Stimulated activated memory B cell treated with anti-CD40 and anti-IgM and Interleukin-4, amounts not matched to agents 10 μg/mL and 1 μg/mL and 100 μg/mL, for 72 hours (primary cell): ENCODE measurements around the gene TMEM72.

ENCODE experiments used
- ATAC-seq: fragments of 150-1000 bp; cut with Tn5 transposase; 2 replicates; pipeline ENCODE4 v1.10.0; 2021
- H3K27ac Mint-ChIP-seq: one replicate; pipeline ENCODE4 v1.8.0; 2022; ENCODE audit warnings: mild to moderate bottlenecking, mixed read lengths
- H3K27me3 Mint-ChIP-seq: one replicate; pipeline ENCODE4 v1.8.0; 2022; ENCODE audit warnings: mixed read lengths
- H3K36me3 Mint-ChIP-seq: one replicate; pipeline ENCODE4 v1.8.0; 2022; ENCODE audit warnings: mixed read lengths
- H3K4me1 Mint-ChIP-seq: one replicate; pipeline ENCODE4 v1.8.0; 2022; ENCODE audit warnings: mixed read lengths
- H3K4me3 Mint-ChIP-seq: one replicate; pipeline ENCODE4 v1.8.0; 2022; ENCODE audit warnings: mild to moderate bottlenecking, moderate library complexity, mixed read lengths
- H3K9me3 Mint-ChIP-seq: one replicate; pipeline ENCODE4 v1.8.0; 2022; ENCODE audit warnings: mixed read lengths

TMEM72 gene

GRCh38 chr10:44882166-44882720 lies 28.9 kb upstream of the TMEM72 start:
- H3K9me3 Mint-ChIP-seq: no peaks in the 10 kb centered on the region
- ATAC-seq: no peak
- peaks cover 15% of the 10 kb centered on the region for H3K4me1 Mint-ChIP-seq
- no peak overlapping the region for H3K27ac Mint-ChIP-seq
- no peak overlapping the region for H3K4me3 Mint-ChIP-seq
- H3K36me3 Mint-ChIP-seq: no peaks in the 10 kb centered on the region
- H3K27me3 Mint-ChIP-seq: peaks cover 62% of the 10 kb centered on the region

DNA sequence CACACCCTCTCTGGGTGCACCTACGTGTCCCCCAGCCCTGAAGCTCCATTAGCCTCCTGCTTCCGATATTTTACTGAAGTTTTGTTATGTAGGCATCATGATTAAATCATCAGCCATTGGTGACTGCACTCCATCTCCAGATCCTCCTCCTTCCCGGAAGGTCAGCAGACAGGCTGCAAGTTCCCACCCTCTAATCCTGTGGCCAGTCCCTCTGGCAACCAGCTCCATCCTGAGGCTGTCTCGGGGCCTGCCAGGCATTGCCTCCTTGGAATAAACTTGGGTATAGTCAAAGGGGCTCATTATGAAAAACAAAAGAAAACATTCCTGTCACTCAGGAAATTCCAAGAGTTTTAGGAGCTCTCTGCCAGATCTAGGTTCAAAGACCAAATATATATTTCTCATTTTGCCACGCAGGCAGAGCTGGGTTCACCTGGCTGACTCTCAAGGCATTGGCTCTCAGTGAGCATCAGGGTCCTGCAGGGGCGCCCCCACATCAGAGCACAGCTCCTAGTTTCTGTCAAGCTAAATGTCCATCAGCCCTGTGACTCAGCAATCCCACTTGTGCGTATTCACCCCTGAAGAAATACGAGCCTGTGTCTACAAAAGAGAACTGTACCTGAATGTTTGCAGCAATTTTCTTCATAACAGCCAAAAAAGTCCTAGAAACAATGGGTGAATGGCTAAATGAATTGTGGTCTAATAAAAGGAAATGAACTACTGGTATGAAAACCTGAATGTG lies 27.4 kb upstream of the TMEM72 start:
- no peak overlapping the region for H3K4me3 Mint-ChIP-seq
- ATAC-seq: no peak
- H3K4me1 Mint-ChIP-seq: peaks cover 12% of the 10 kb centered on the region
- no peak overlapping the region for H3K27ac Mint-ChIP-seq
- H3K36me3 Mint-ChIP-seq: no peaks in the 10 kb centered on the region
- peaks cover 57% of the 10 kb centered on the region for H3K27me3 Mint-ChIP-seq
- no peaks in the 10 kb centered on the region for H3K9me3 Mint-ChIP-seq

GRCh38 chr10:44885710-44886109 lies 25.4 kb upstream of the TMEM72 start:
- Mint-ChIP-seq H3K4me1 (peaks cover 5% of the 10 kb centered on the region), H3K27me3 (peaks cover 37% of the 10 kb centered on the region), H3K27ac (no peak overlapping the region), H3K4me3 (no peak overlapping the region), H3K36me3 (no peaks in the 10 kb centered on the region), H3K9me3 (no peaks in the 10 kb centered on the region)
- peak; percentile 9 for ATAC-seq

DNA sequence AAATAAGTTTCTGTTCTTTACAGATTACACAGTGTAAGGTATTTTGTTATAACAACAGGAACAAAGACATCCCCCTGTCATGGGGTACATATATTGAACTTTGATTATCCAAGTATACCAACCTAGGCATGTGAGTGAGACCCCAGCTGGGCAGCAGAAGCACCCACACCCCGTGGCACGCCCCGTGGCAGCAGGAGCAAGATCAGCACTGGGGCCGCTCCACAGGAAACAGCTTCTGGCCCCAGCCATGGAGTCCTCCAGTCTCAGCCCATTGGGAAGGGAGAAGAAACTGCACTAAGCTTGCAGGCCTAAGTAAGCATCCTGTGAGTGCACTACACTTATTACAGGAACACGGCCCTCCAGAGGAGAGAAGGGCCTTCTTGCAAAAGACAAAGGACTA lies 24.2 kb upstream of the TMEM72 start:
- Mint-ChIP-seq H3K27me3 (peaks cover 30% of the 10 kb centered on the region), H3K27ac (no peak overlapping the region), H3K36me3 (no peaks in the 10 kb centered on the region), H3K4me3 (no peak overlapping the region), H3K9me3 (no peaks in the 10 kb centered on the region), H3K4me1 (no peaks in the 10 kb centered on the region)
- ATAC-seq: no peak

DNA sequence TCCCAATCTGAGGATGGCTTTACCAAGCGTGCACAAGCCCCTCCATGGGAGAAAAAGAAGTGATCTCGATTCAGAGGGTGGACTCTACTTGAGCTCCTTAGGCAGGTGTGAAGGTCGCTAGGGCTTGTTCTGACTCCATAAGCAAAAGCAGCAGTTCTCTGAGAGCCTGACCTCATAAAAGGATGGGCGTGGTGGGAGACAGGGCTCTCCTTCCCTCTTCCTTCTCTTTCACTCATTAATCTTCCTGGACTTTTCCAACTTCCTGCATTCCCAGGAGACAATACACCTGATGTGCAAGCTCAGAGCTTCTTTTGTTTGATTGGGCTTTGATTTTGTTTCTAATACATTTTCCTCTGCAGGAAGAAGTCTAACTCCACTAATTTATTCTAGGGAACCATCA lies 22.3 kb upstream of the TMEM72 start:
- ATAC-seq: no peak
- Mint-ChIP-seq H3K27ac (no peak overlapping the region), H3K4me1 (no peaks in the 10 kb centered on the region)

DNA sequence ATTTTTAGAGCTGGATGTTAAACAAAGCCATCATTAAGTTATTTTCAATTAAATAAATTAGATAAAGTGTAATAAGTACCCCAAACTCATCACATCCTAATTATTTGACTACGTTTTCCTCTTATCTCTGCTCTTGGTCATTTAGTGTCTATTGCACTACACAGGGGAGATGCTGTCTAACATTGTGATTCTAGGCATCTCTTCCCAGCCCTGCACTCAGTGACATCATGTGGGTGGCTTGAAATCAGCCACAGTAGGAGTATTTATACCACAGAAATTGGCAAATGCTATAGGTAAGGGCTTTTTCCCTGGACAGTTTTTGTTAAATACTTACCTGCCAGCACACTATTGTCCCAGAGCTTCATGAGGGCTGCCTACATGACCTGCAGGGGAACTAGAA lies 21.3 kb upstream of the TMEM72 start:
- Mint-ChIP-seq H3K27ac (no peak overlapping the region), H3K27me3 (peaks cover 16% of the 10 kb centered on the region), H3K4me3 (no peak overlapping the region), H3K9me3 (no peaks in the 10 kb centered on the region), H3K4me1 (peaks cover under 1% of the 10 kb centered on the region), H3K36me3 (no peaks in the 10 kb centered on the region)
- no peak for ATAC-seq

More for the DNA sequence above, 22.3 kb upstream of the TMEM72 start:
- Mint-ChIP-seq H3K27me3 (peaks cover 11% of the 10 kb centered on the region), H3K9me3 (no peaks in the 10 kb centered on the region), H3K36me3 (no peaks in the 10 kb centered on the region), H3K4me3 (no peak overlapping the region)

DNA sequence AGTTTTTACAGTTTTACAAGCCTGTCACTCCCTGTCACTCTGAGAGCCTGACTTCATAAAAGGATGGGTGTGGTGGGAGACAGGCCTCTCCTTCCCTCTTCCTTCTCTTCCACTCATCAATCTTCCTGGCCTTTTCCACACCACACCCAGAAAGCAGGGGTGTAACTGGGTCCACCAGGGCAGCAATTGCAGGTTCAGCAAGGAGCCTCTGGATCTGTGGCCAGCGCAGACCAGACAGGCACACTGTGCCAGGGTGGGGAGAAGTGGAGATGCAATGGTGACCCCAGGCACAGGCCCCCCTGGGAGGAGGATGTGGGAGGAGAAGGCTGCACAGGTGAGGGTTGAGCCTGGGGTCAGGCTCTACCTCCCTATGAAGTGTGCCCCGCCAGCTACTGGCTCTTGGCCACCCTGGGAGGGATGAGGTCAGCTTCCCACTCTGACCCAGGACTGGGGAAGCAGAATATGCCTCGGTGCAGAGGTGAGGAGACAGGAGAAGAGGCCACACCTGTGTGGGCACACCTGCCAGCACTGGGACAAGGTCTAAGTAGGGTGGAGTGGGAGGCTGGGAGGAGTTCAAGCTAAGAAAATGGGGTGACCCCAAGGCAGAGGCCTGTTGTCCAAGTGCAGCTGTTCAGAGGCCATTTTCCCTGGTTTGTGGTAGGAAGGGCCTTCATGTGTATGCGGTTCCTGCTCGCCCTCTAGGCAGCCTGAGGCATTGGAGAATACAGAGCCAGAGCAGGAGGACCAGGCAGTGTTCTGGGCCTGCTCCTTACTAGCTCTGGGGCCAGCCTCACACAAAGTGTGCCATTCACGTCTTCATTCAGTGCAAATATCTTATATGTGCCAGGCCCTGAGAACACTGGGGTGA lies 20.2 kb upstream of the TMEM72 start:
- Mint-ChIP-seq H3K27me3 (peaks cover 20% of the 10 kb centered on the region), H3K4me3 (no peak overlapping the region), H3K9me3 (no peaks in the 10 kb centered on the region), H3K27ac (no peak overlapping the region), H3K36me3 (no peaks in the 10 kb centered on the region), H3K4me1 (peaks cover 6% of the 10 kb centered on the region)
- ATAC-seq: peak; percentile 35

DNA sequence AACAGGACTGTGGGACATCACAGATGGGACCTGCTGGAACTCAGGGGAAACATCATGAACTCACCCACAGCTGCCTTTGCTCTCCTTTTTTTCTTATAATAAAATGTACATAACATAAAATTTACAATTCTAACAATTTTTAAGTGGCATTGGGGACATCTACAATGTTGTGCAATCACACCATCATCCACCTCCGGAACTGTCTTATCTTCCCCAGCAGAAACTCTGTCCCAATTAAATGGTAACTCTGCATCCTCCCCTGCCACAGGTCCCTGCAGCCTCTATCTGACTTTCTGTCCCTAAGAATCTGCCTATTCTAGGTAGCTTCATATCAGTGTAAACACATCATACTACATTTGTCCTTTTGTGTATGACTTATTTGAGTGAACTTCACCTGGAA lies 19.4 kb upstream of the TMEM72 start:
- ATAC-seq: no peak
- Mint-ChIP-seq H3K9me3 (no peaks in the 10 kb centered on the region), H3K4me3 (no peak overlapping the region), H3K4me1 (peaks cover 6% of the 10 kb centered on the region), H3K27me3 (peaks cover 13% of the 10 kb centered on the region), H3K27ac (no peak overlapping the region), H3K36me3 (no peaks in the 10 kb centered on the region)

GRCh38 chr10:44893604-44894468 lies 17.3 kb upstream of the TMEM72 start:
- Mint-ChIP-seq H3K27me3 (peaks cover 10% of the 10 kb centered on the region), H3K27ac (no peak overlapping the region), H3K9me3 (no peaks in the 10 kb centered on the region), H3K36me3 (no peaks in the 10 kb centered on the region), H3K4me3 (no peak overlapping the region), H3K4me1 (peaks cover 6% of the 10 kb centered on the region)
- ATAC-seq: no peak

GRCh38 chr10:44894691-44895090 lies 16.4 kb upstream of the TMEM72 start:
- Mint-ChIP-seq H3K27me3 (peaks cover 10% of the 10 kb centered on the region), H3K4me1 (peaks cover 6% of the 10 kb centered on the region), H3K4me3 (no peak overlapping the region), H3K36me3 (no peaks in the 10 kb centered on the region), H3K9me3 (no peaks in the 10 kb centered on the region), H3K27ac (no peak overlapping the region)
- ATAC-seq: no peak

GRCh38 chr10:44895280-44895679 lies 15.9 kb upstream of the TMEM72 start:
- no peak overlapping the region for H3K4me3 Mint-ChIP-seq
- H3K27ac Mint-ChIP-seq: no peak overlapping the region
- peak; percentile 45 for ATAC-seq
- no peaks in the 10 kb centered on the region for H3K36me3 Mint-ChIP-seq
- peaks cover 10% of the 10 kb centered on the region for H3K27me3 Mint-ChIP-seq
- no peaks in the 10 kb centered on the region for H3K9me3 Mint-ChIP-seq
- H3K4me1 Mint-ChIP-seq: peaks cover 6% of the 10 kb centered on the region

DNA sequence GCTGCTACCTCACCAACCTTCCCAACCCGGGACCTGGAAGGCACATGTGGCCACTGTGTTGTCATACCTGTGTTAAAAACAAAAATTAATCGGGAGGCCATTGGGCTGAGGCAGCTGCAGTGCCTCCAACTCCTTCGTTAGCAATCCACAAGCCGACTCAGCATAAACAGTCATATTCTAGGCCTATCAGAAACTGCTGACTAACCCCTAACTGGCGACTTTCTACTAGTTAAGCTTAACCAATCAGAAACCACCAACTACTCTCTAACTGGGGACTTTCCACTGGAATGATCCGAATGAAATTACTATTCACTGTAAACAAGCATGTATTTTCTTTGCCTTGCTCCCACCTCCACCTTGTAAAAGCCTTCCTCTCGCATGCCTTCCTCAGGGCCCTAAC lies 14.1 kb upstream of the TMEM72 start:
- Mint-ChIP-seq H3K36me3 (no peaks in the 10 kb centered on the region), H3K27me3 (peaks cover 10% of the 10 kb centered on the region), H3K9me3 (no peaks in the 10 kb centered on the region), H3K27ac (no peak overlapping the region), H3K4me1 (peaks cover 6% of the 10 kb centered on the region), H3K4me3 (no peak overlapping the region)
- no peak for ATAC-seq

DNA sequence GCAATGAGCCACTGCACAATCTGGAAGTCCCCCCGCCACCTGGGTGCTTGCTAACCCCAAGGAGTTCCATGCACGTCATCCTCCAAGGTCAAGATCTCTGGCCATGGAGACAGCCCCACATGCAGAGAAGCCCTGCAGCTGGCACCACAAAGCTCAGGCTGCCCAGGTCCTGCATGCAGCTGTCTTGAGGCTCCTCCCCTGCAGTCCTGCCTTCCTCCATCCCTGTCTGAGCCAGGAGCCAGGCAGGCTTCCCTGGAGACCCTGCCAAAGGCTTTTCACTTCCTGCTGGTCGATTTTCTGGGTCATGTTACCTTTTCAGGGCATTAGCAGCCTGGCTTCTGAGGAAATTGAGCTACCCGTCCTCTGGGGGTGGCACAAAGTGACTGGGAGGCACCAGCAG lies 12.5 kb upstream of the TMEM72 start:
- H3K4me1 Mint-ChIP-seq: peaks cover 6% of the 10 kb centered on the region
- no peak overlapping the region for H3K27ac Mint-ChIP-seq
- H3K4me3 Mint-ChIP-seq: no peak overlapping the region
- no peaks in the 10 kb centered on the region for H3K9me3 Mint-ChIP-seq
- no peak for ATAC-seq
- H3K27me3 Mint-ChIP-seq: peaks cover 10% of the 10 kb centered on the region
- no peaks in the 10 kb centered on the region for H3K36me3 Mint-ChIP-seq

GRCh38 chr10:44899450-44900080 lies 11.6 kb upstream of the TMEM72 start:
- Mint-ChIP-seq H3K27me3 (peaks cover 8% of the 10 kb centered on the region), H3K4me1 (peaks cover 6% of the 10 kb centered on the region), H3K4me3 (no peak overlapping the region), H3K36me3 (no peaks in the 10 kb centered on the region), H3K27ac (no peak overlapping the region), H3K9me3 (no peaks in the 10 kb centered on the region)
- ATAC-seq: no peak
